SJSA1 (cell line): ENCODE measurements around the gene SBK2. TPM values are rescaled to one million over a fixed set of nuclear protein-coding genes. Genes with fewer than 3 reads are reported as not detected.
"Not testable (repeated sequence)": the region's sequence is repeated elsewhere in the genome, so short reads cannot be mapped to it uniquely, and the experiment has no call there.

Experiments
- DNase-seq, 2 experiments: peaks; one replicate each; pipeline ENCODE4 v3.0.0-alpha.2; 2015 to 2020; ENCODE audit warnings: low spot score in 2 of 2, low read depth in 1 of 2
- H3K27ac ChIP-seq: fragments of 250-450 bp; sonication (Bioruptor Pico); 2 replicates; pipeline ENCODE4 v1.5.1; 2020; ENCODE audit warnings: mild to moderate bottlenecking, moderate library complexity
- H3K27me3 ChIP-seq: fragments of 250-450 bp; sonication (Bioruptor Pico); replicated peaks from 2 replicates; pipeline ENCODE4 v1.5.1; 2020; ENCODE audit warnings: mild to moderate bottlenecking, moderate library complexity
- H3K36me3 ChIP-seq: fragments of 250-450 bp; sonication (Bioruptor Pico); 2 replicates; pipeline ENCODE4 v1.5.1; 2020; ENCODE audit warnings: mild to moderate bottlenecking
- H3K4me1 ChIP-seq: fragments of 250-450 bp; sonication (Bioruptor Pico); replicated peaks from 2 replicates; pipeline ENCODE4 v1.6.1; 2021; ENCODE audit warnings: mild to moderate bottlenecking
- H3K4me3 ChIP-seq: fragments of 250-450 bp; sonication (Bioruptor Pico); 2 replicates; pipeline ENCODE4 v1.5.1; 2020; ENCODE audit warnings: mild to moderate bottlenecking
- H3K9me3 ChIP-seq: fragments of 250-450 bp; sonication (Bioruptor Pico); replicated peaks from 2 replicates; pipeline ENCODE4 v1.5.1; 2020; ENCODE audit warnings: mild to moderate bottlenecking
- total RNA-seq: library from RNA; depleted of rRNA; stranded (reverse); fragments of >200 nt; shearing (Covaris generic); gene quantifications from 2 replicates; pipeline ENCODE4 v1.2.3, GENCODE V29; 2014

The SBK2 gene
- total RNA-seq, 1 experiment from 2014 or later = not detected

GRCh38 chr19:55576746-55577145, 39.8 kb upstream of the SBK2 start:
- Histone ChIP-seq H3K27me3 (no peaks in the 10 kb centered on the region), H3K9me3 (no peaks in the 10 kb centered on the region), H3K36me3 (peaks cover 20% of the 10 kb centered on the region), H3K27ac (no peak overlapping the region), H3K4me3 (no peak overlapping the region), H3K4me1 (peaks cover 11% of the 10 kb centered on the region)
- no peak for DNase-seq

DNA sequence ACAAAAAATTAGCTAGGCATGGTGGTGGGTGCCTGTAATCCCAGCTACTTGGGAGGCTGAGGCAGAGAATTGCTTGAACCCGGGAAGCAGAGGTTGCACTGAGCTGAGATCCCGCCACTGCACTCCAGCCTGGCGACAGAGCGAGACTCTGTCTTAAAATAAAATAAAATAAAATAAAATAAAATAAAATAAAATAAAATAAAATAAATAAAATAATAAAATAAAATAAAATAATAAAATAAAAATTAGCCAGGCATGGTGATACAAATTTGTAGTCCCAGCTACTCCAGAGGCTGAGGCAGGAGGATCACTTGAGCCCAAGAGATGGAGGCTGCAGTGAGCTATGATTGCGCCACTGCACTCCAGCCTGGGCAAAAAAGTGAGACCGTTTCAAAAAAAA, 37.0 kb upstream of the SBK2 start:
- H3K27ac ChIP-seq, H3K4me3 ChIP-seq, H3K4me1 ChIP-seq, H3K27me3 ChIP-seq, H3K9me3 ChIP-seq, DNase-seq: not testable (repeated sequence)
- H3K36me3 ChIP-seq = peaks cover 15% of the 10 kb centered on the region

DNA sequence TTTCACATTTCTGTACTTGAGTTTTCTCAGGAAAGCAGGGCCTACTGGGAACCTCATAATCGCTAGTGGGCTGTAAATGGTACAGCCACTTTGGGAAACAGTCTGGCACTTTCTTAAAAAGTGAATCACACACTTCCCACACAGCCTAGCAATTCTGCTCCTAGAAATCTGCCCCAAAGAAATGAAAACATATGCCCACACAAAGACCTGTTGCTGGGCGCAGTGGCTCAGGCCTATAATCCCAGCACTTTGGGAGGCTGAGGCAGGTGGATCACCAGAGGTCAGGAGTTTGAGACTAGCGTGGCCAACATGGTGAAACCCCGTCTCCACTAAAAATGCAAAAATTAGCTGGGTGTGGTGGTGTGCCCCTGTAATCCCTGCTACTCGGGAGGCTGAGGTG, 32.5 kb upstream of the SBK2 start:
- not testable (repeated sequence) for DNase-seq, H3K9me3 ChIP-seq, H3K27ac ChIP-seq, H3K4me1 ChIP-seq, H3K27me3 ChIP-seq, H3K36me3 ChIP-seq, H3K4me3 ChIP-seq

GRCh38 chr19:55567708-55568328, 30.9 kb upstream of the SBK2 start:
- Histone ChIP-seq H3K36me3 (no peaks in the 10 kb centered on the region), H3K9me3 (no peaks in the 10 kb centered on the region), H3K27ac (no peak overlapping the region), H3K4me3 (no peak overlapping the region), H3K27me3 (no peaks in the 10 kb centered on the region), H3K4me1 (no peaks in the 10 kb centered on the region)
- DNase-seq = no peak

DNA sequence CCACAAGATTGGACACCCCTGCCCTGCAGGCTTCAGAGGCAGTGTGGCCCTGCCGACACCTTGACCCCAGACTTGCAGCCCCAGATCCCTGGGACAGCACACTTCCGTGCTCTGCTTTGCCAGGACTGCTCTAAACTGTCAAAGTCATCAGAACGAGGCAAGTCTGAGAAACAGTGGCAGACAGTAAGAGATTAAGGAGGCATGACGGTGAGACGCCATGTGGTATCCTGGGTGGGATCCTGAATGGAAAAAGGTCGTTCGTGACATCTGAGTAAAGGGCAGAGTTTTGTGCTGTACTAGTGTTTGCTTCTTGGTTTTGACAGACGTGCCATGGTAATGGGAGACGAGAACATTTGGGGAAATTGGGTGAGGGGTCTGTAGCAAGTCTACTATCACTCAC, 29.9 kb upstream of the SBK2 start:
- Histone ChIP-seq H3K27me3 (no peaks in the 10 kb centered on the region), H3K4me1 (no peaks in the 10 kb centered on the region), H3K4me3 (no peak overlapping the region), H3K9me3 (no peaks in the 10 kb centered on the region), H3K36me3 (no peaks in the 10 kb centered on the region), H3K27ac (no peak overlapping the region)
- DNase-seq = no peak

GRCh38 chr19:55563261-55563690, 26.3 kb upstream of the SBK2 start:
- Histone ChIP-seq H3K4me3 (no peak overlapping the region), H3K4me1 (no peaks in the 10 kb centered on the region), H3K36me3 (no peaks in the 10 kb centered on the region), H3K9me3 (0 out of 2 replicates have a peak, but pooled peaks cover 4% of the 10 kb centered on the region), H3K27ac (no peak overlapping the region), H3K27me3 (no peaks in the 10 kb centered on the region)
- DNase-seq = no peak

GRCh38 chr19:55559684-55560083, 22.8 kb upstream of the SBK2 start:
- no peak overlapping the region for H3K27ac ChIP-seq
- no peaks in the 10 kb centered on the region for H3K36me3 ChIP-seq
- H3K27me3 ChIP-seq = no peaks in the 10 kb centered on the region
- no peaks in the 10 kb centered on the region for H3K4me1 ChIP-seq
- 0 out of 2 replicates have a peak, but pooled peaks cover 4% of the 10 kb centered on the region for H3K9me3 ChIP-seq
- no peak overlapping the region for H3K4me3 ChIP-seq
- no peak for DNase-seq

DNA sequence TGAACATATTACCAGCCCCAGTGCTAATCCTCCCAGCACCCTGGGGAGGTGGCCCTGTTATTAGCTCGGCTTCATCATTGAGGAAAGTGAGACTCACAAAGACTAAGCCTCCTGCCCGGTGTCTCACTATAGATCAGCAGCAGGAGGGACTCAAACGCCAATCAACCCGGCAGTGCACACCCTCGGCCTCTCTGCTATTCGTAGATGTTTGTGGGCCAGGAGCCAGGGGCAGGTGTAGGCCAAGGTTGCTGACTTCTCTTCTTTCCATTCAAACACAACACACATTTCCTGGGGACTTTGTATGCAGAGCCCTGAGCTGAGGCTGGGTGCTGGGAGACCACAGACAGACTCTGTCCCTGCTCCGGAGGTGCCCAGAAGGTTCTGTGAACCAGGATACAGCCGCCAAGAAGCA, 17.8 kb upstream of the SBK2 start:
- H3K9me3 ChIP-seq = no peaks in the 10 kb centered on the region
- no peak overlapping the region for H3K27ac ChIP-seq
- DNase-seq = no peak
- H3K4me3 ChIP-seq = no peak overlapping the region
- H3K4me1 ChIP-seq = peaks cover 28% of the 10 kb centered on the region
- no peaks in the 10 kb centered on the region for H3K27me3 ChIP-seq
- H3K36me3 ChIP-seq = no peaks in the 10 kb centered on the region

DNA sequence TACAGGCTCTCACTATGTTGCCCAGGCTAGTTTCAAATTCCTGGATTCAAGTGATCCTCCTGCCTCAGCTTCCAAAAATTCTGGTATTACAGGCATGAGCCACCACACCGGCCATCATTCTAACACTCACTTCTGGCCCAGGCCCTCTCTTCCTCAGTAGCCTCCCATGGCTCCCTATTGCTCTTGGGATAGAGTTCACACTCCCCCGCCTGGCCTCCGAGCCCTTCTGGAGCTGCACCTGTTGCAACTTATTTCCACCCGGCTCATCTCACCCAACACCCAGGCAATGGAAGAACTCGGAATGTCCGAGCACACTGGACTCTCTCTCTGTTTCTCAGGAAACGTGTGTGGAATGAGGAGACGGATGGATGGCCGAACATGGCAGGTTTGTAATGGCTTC, 17.4 kb upstream of the SBK2 start:
- Histone ChIP-seq H3K4me3 (no peak overlapping the region), H3K4me1 (peaks cover 32% of the 10 kb centered on the region), H3K9me3 (no peaks in the 10 kb centered on the region), H3K27me3 (no peaks in the 10 kb centered on the region), H3K27ac (no peak overlapping the region), H3K36me3 (no peaks in the 10 kb centered on the region)
- DNase-seq = no peak

- Histone ChIP-seq H3K36me3 (no peaks in the 10 kb centered on the region), H3K27ac (peak overlapping the region; percentile 69), H3K27me3 (no peaks in the 10 kb centered on the region), H3K9me3 (no peaks in the 10 kb centered on the region), H3K4me1 (peaks cover 35% of the 10 kb centered on the region), H3K4me3 (no peak overlapping the region)
- peak in 1 of 2 experiments; percentile 24 for DNase-seq
Observed at GRCh38 chr19:55553217-55554182, 16.6 kb upstream of the SBK2 start.

GRCh38 chr19:55552620-55553019, 15.7 kb upstream of the SBK2 start:
- no peaks in the 10 kb centered on the region for H3K9me3 ChIP-seq
- peak; percentile 78 to 90 for DNase-seq
- peaks cover 44% of the 10 kb centered on the region for H3K4me1 ChIP-seq
- peak overlapping the region; percentile 69 for H3K27ac ChIP-seq
- H3K4me3 ChIP-seq = no peak overlapping the region
- H3K36me3 ChIP-seq = no peaks in the 10 kb centered on the region
- no peaks in the 10 kb centered on the region for H3K27me3 ChIP-seq

DNA sequence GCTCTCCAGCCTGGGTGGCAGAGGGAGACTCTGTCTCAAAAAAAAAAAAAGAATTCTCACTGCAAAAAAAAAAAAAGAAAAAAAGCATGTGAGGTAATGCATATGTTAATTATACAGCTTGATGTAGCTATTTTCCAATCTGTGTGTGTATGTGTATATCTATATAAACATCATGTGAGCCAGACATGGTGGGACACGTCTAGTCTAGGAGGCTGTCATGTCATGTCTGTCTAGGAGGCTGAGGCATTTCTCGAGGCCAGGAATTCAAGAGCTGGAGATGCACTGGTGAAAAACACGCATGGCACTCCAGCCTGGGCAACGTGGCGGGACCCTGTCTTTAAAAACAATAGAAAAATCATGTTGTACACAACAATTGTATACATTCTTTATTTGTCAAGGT, 15.3 kb upstream of the SBK2 start:
- no peak for DNase-seq
- no peak overlapping the region for H3K4me3 ChIP-seq
- peaks cover 48% of the 10 kb centered on the region for H3K4me1 ChIP-seq
- H3K27me3 ChIP-seq = no peaks in the 10 kb centered on the region
- H3K36me3 ChIP-seq = no peaks in the 10 kb centered on the region
- H3K27ac ChIP-seq = peak overlapping the region; percentile 69; the same call in 1 of the 2 replicates
- H3K9me3 ChIP-seq = no peaks in the 10 kb centered on the region

DNA sequence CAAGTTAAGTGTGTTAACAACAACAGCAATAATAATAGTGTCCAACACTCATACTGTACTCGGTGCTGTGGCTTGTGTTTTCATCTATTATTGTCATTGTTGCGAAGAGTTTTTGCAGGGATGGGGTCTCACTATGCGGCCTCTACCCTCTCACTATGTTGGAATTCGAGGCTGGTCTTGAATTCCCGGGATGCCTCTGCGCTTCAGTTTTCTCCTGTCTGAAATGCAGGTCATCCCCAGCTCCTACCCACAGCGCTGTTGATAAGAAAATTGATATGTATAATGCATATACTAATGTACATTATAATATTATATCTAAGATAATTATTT, 13.4 kb upstream of the SBK2 start:
- no peaks in the 10 kb centered on the region for H3K9me3 ChIP-seq
- no peaks in the 10 kb centered on the region for H3K36me3 ChIP-seq
- no peak overlapping the region for H3K4me3 ChIP-seq
- DNase-seq = peak in 1 of 2 experiments; percentile 34
- H3K27ac ChIP-seq = peak overlapping the region; percentile 87
- no peaks in the 10 kb centered on the region for H3K27me3 ChIP-seq
- peaks cover 50% of the 10 kb centered on the region for H3K4me1 ChIP-seq
